ENCODE measurements around the gene ZBTB9. TPM values are rescaled to one million over a fixed set of nuclear protein-coding genes. Genes with fewer than 3 reads are reported as not detected.

The ZBTB9 gene
- total RNA-seq, 1 experiment from 2014 or later, result 11.4 TPM

GRCh38 chr6:33505548-33506370 lies 51.4 kb downstream of the ZBTB9 start:
- ChIA-PET CTCF (interaction anchor here (0.5 to 1.0 kb wide), 2 partner anchors 15 to 76 kb away, joined by 3 read pairs; no protein-coding TSS in a partner anchor), POLR2A (interaction anchor here (0.7 to 1.0 kb wide), 2 partner anchors 65 to 205 kb away, joined by 4 to 8 read pairs; partner anchors contain the start of gene UQCC2)
- H3K4me3 Mint-ChIP-seq (ENCODE audit: unreplicated experiment), result peak overlapping the region; percentile 70
- intact Hi-C loops (cut with micrococcal nuclease; ENCODE audit: unreplicated experiment), result no loop called here
- Histone ChIP-seq H3K4me3 (ENCODE audit: low read depth, low read length) (no peak overlapping the region), H3K9me3 (peaks cover 3% of the 10 kb centered on the region; the same call in 1 of the 2 replicates), H3K27me3 (replicated peaks; ENCODE audit: control insufficient read depth, insufficient read depth, low read length) (no peaks in the 10 kb centered on the region), H3K36me3 (ENCODE audit: control insufficient read depth, insufficient read depth, low read length) (no peaks in the 10 kb centered on the region), H3K4me1 (peaks cover 17% of the 10 kb centered on the region)
- H3K9me3 Mint-ChIP-seq (ENCODE audit: unreplicated experiment), result no peaks in the 10 kb centered on the region
- no TSS peak for BruUV-seq (replicated peaks)
- TF ChIP-seq CTCF (IDR thresholded peaks at IDR 0.05; ENCODE audit: insufficient read depth in 1 of 2, low read depth in 1 of 2, low read length in 1 of 2, severe bottlenecking in 1 of 2, unreplicated experiment in 1 of 2), result no peak
- peak; percentile 57 to 63 for DNase-seq
- peaks cover 9% of the 10 kb centered on the region for H3K36me3 Mint-ChIP-seq (ENCODE audit: insufficient read depth, unreplicated experiment)
- H3K4me1 Mint-ChIP-seq (ENCODE audit: low read depth, unreplicated experiment), result peaks cover 26% of the 10 kb centered on the region
- no peaks in the 10 kb centered on the region for H3K27me3 Mint-ChIP-seq (ENCODE audit: insufficient read depth, unreplicated experiment)
- peak overlapping the region; percentile 96 for H3K27ac Mint-ChIP-seq (ENCODE audit: unreplicated experiment)

Small RNA genes lying within 50 kb of the gene (microRNA-seq; reads per million reads assigned to microRNA genes)
- not detected for gene MIR5004

Other genes with a start within 250 kb of the ZBTB9 start
- gene HSD17B8, start 249.9 kb upstream of the ZBTB9 start, total RNA-seq (2022), result 10.0 and 12.5 TPM in 2 replicates
- gene RING1, start 246.1 kb upstream of the ZBTB9 start, total RNA-seq (2022), result 31.3 and 32.0 TPM in 2 replicates
- 55.1 and 55.6 TPM in 2 replicates for gene VPS52, start 182.7 kb upstream of the ZBTB9 start, total RNA-seq (2022)
- 2,340 and 2,366 TPM in 2 replicates for gene RPS18, start 182.5 kb upstream of the ZBTB9 start, total RNA-seq (2022)
- gene B3GALT4, start 177.5 kb upstream of the ZBTB9 start, total RNA-seq (2022), result 0.34 and 0.67 TPM in 2 replicates
- gene WDR46, start 165.3 kb upstream of the ZBTB9 start, total RNA-seq (2022), result 58.2 and 62.2 TPM in 2 replicates
- gene PFDN6, start 165.0 kb upstream of the ZBTB9 start, total RNA-seq (2022), result 65.9 and 81.8 TPM in 2 replicates
- 70.7 and 71.3 TPM in 2 replicates for gene RGL2, start 155.6 kb upstream of the ZBTB9 start, total RNA-seq (2022)
- 36.7 and 43.9 TPM in 2 replicates for gene TAPBP, start 140.5 kb upstream of the ZBTB9 start, total RNA-seq (2022)
- 11.5 and 12.6 TPM in 2 replicates for gene ZBTB22, start 136.8 kb upstream of the ZBTB9 start, total RNA-seq (2022)
- gene DAXX, start 131.6 kb upstream of the ZBTB9 start, total RNA-seq (2022), result 46.1 and 48.2 TPM in 2 replicates
- 65.3 and 65.4 TPM in 2 replicates for gene KIFC1, start 62.8 kb upstream of the ZBTB9 start, total RNA-seq (2022)
- 23.6 and 26.4 TPM in 2 replicates for gene PHF1, start 43.6 kb upstream of the ZBTB9 start, total RNA-seq (2022)
- 166 and 177 TPM in 2 replicates for gene CUTA, start 36.5 kb upstream of the ZBTB9 start, total RNA-seq (2022)
- gene SYNGAP1, start 34.5 kb upstream of the ZBTB9 start, total RNA-seq (2022), result 17.1 and 18.3 TPM in 2 replicates
- gene BAK1, start 125.7 kb downstream of the ZBTB9 start, total RNA-seq (2022), result 28.5 and 29.4 TPM in 2 replicates
- gene ITPR3, start 166.7 kb downstream of the ZBTB9 start, total RNA-seq (2022), result 42.1 and 50.5 TPM in 2 replicates

Data from Caco-2 (cell line).